MCF 10A (cell line): Measurements from ENCODE around the gene KRTAP29-1. TPM values are rescaled to one million over a fixed set of nuclear protein-coding genes. Genes with fewer than 3 reads are reported as not detected.
A peak's percentile ranks its signal among the peaks of the same experiment; 100 is the strongest.

Experiments
- BruUV-seq: library from RNA; stranded (reverse); fragments of 400-500 nt; replicated peaks from 2 replicates; lab custom pipeline; 2021; lab: Mats Ljungman, UMichigan
- CTCF ChIA-PET: fragments of 300-600 bp; sonication (Branson Sonifier 250); formaldehyde crosslinking; extraction: SDS; loops from one replicate; lab custom pipeline; 2021; ENCODE audit warnings: antibody characterized with exemption, inconsistent platforms; lab: Yijun Ruan, JAX
- POLR2A ChIA-PET: fragments of 300-600, 350-650 bp; sonication (Branson Sonifier 250); formaldehyde crosslinking; extraction: SDS; loops from one replicate; lab custom pipeline; 2020; ENCODE audit warnings: antibody characterized with exemption, inconsistent platforms; lab: Yijun Ruan, JAX
- DNase-seq: peaks from one replicate; pipeline ENCODE4 v3.0.0-alpha.2; 2018; ENCODE audit not compliant: unreplicated experiment
- H3K27ac Mint-ChIP-seq: one replicate; pipeline ENCODE4 v1.8.0; 2022; ENCODE audit warnings: mild to moderate bottlenecking, low read depth, mixed read lengths; ENCODE audit not compliant: unreplicated experiment
- H3K27me3 Mint-ChIP-seq: one replicate; pipeline ENCODE4 v1.8.0; 2022; ENCODE audit warnings: mixed read lengths; ENCODE audit not compliant: insufficient read depth, unreplicated experiment
- H3K36me3 Mint-ChIP-seq: one replicate; pipeline ENCODE4 v1.8.0; 2022; ENCODE audit warnings: mild to moderate bottlenecking, moderate library complexity, mixed read lengths; ENCODE audit not compliant: insufficient read depth, unreplicated experiment
- H3K4me1 Mint-ChIP-seq: one replicate; pipeline ENCODE4 v1.8.0; 2022; ENCODE audit warnings: mixed read lengths; ENCODE audit not compliant: insufficient read depth, unreplicated experiment
- H3K4me3 Mint-ChIP-seq: one replicate; pipeline ENCODE4 v1.8.0; 2022; ENCODE audit warnings: mild to moderate bottlenecking, moderate library complexity, mixed read lengths; ENCODE audit not compliant: unreplicated experiment
- H3K9me3 Mint-ChIP-seq: one replicate; pipeline ENCODE4 v1.8.0; 2022; ENCODE audit warnings: mixed read lengths; ENCODE audit not compliant: unreplicated experiment
- intact Hi-C: fragments of 100-400 bp; cut with micrococcal nuclease; formaldehyde crosslinking; loops from 2 replicates; pipeline ENCODE4 v1.14.1; 2022
- total RNA-seq: library from RNA; stranded (reverse); gene quantifications from 2 replicates; pipeline ENCODE4 v1.2.3, GENCODE V29; 2022
- TF ChIP-seq, protein P1 (sequence below): fragments of 200-600 bp; IDR thresholded peaks from one replicate; pipeline ENCODE4 v1.8.0; 2022; ENCODE audit warnings: antibody characterized with exemption, mild to moderate bottlenecking; ENCODE audit not compliant: unreplicated experiment

Gene KRTAP29-1
- total RNA-seq, 1 experiment from 2014 or later = not detected

- Mint-ChIP-seq H3K27ac (no peak overlapping the region), H3K27me3 (peaks cover 16% of the 10 kb centered on the region), H3K9me3 (no peaks in the 10 kb centered on the region), H3K4me1 (peaks cover 16% of the 10 kb centered on the region), H3K36me3 (no peaks in the 10 kb centered on the region), H3K4me3 (no peak overlapping the region)
- TF ChIP-seq, protein P1, sequence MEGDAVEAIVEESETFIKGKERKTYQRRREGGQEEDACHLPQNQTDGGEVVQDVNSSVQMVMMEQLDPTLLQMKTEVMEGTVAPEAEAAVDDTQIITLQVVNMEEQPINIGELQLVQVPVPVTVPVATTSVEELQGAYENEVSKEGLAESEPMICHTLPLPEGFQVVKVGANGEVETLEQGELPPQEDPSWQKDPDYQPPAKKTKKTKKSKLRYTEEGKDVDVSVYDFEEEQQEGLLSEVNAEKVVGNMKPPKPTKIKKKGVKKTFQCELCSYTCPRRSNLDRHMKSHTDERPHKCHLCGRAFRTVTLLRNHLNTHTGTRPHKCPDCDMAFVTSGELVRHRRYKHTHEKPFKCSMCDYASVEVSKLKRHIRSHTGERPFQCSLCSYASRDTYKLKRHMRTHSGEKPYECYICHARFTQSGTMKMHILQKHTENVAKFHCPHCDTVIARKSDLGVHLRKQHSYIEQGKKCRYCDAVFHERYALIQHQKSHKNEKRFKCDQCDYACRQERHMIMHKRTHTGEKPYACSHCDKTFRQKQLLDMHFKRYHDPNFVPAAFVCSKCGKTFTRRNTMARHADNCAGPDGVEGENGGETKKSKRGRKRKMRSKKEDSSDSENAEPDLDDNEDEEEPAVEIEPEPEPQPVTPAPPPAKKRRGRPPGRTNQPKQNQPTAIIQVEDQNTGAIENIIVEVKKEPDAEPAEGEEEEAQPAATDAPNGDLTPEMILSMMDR = no peak
- POLR2A ChIA-PET = no interaction called here
- BruUV-seq = no TSS peak
- CTCF ChIA-PET = interaction anchor here (0.5 to 1.4 kb wide), 2 partner anchors 19 to 392 kb away, joined by 3 read pairs; no protein-coding TSS in a partner anchor
- DNase-seq = no peak
- intact Hi-C loops = no loop called here
Measured at GRCh38 chr17:41304091-41304490, 1.4 kb upstream of the KRTAP29-1 start.

DNA sequence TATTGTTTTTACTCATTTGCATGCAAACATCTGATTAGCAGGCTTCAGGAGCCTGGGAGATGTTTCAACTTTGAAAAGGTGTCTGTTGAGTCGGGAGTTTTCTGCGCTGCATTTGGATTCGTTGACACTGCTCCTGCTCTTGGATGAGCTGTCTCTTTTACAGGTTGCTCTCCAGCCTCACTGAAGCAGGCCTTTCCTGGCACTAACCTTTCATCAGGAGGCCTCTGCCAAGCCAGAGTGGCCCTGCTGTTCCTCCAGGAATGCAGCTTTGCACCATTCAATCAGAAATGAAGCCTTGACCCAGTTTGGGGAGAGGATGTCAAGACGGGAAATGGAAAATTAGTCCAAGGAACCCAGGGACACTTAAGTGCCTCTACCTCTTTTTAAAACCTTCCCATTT is 330 bp upstream of the KRTAP29-1 start:
- Mint-ChIP-seq H3K27ac (no peak overlapping the region), H3K9me3 (no peaks in the 10 kb centered on the region), H3K27me3 (peaks cover 12% of the 10 kb centered on the region), H3K4me1 (peaks cover 16% of the 10 kb centered on the region), H3K4me3 (no peak overlapping the region), H3K36me3 (no peaks in the 10 kb centered on the region)
- POLR2A ChIA-PET = interaction anchor here (0.6 kb wide), 1 partner anchor 445 kb away, joined by 3 read pairs; no protein-coding TSS in a partner anchor
- intact Hi-C loops = no loop called here
- DNase-seq = no peak
- no TSS peak for BruUV-seq
- TF ChIP-seq, protein P1 = no peak
- CTCF ChIA-PET = no interaction called here

DNA sequence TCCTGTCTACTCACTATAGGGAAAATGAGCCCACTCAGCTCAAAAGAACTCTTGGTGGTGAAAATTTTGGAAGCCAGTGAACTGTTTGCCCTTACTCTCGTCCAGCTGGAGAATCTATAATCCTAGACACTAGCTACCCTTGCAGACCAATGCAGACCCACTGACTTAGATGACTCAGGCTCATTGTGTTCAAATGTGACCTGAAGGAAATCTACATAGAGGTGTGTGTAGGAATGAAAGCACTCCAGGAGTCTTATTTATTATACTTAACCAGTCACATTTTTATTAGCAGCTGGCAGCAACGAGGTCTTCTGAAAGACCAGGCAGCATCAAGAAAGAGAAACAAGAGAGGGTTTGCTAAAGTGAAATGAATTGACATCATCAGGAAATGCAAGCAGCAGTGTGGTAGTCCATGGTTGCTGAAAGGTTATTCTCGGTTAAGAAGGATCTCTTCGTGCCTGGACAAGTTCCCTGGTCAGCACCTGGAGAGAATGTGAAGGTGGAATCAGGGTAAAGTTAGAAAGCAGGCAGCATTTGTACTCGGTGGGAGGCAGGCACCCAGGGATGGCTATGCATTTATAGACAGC is 1.4 kb downstream of the KRTAP29-1 start:
- Mint-ChIP-seq H3K4me3 (no peak overlapping the region), H3K9me3 (no peaks in the 10 kb centered on the region), H3K36me3 (no peaks in the 10 kb centered on the region), H3K27ac (peak overlapping the region; percentile 25), H3K4me1 (peaks cover 16% of the 10 kb centered on the region), H3K27me3 (no peaks in the 10 kb centered on the region)
- ChIA-PET POLR2A (interaction anchor here (0.7 to 1.3 kb wide), 5 partner anchors 9 to 387 kb away, joined by 3 to 5 read pairs (median 4); partner anchors contain the start of gene EIF1), CTCF (interaction anchor here (0.6 to 1.2 kb wide), 4 partner anchors 21 to 506 kb away, joined by 3 to 6 read pairs (median 4); no protein-coding TSS in a partner anchor)
- TF ChIP-seq, protein P1 = no peak
- intact Hi-C loops = no loop called here
- no TSS peak for BruUV-seq
- DNase-seq = peak; percentile 54

DNA sequence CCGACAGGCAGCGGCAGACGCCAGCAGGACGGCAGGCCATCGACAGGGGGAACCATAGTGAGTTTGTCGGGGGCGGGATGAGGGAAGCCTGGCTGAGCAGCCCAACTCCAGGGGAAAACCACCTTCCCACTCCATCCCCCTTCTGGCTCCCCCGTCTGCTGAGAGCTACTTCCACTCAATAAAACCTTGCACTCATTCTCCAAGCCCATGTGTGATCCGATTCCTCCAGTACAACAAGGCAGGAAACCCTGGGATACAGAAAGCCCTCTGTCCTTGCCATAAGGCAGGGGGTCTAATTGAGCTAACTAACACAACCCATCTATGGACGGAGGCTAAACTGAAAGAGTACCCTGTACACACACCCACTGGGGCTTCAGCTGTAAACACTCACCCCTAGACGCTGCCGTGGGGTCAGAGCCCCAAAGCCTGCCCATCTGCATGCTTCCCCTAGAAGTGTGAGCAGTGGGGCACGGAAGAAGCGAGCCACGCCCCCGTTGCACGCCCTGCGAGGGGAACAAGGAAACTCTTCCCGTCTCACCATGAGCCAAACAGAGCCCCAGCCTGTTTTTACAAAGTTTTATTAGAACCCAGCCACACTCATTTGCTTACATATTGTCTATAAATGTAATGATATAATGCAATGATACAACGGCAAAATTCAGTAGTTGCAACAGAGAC is 4.1 kb downstream of the KRTAP29-1 start:
- no peak overlapping the region for H3K27ac Mint-ChIP-seq
- CTCF ChIA-PET = interaction anchor here (0.8 kb wide), 1 partner anchor 24 kb away, joined by 3 read pairs; no protein-coding TSS in a partner anchor
- peaks cover 16% of the 10 kb centered on the region for H3K4me1 Mint-ChIP-seq
- H3K36me3 Mint-ChIP-seq = no peaks in the 10 kb centered on the region
- BruUV-seq = no TSS peak
- TF ChIP-seq, protein P1 = no peak
- intact Hi-C loops = no loop called here
- H3K9me3 Mint-ChIP-seq = no peaks in the 10 kb centered on the region
- DNase-seq = no peak
- no peaks in the 10 kb centered on the region for H3K27me3 Mint-ChIP-seq
- POLR2A ChIA-PET = no interaction called here
- no peak overlapping the region for H3K4me3 Mint-ChIP-seq
